ENCODE data around the gene PTPRC.

- TF ChIP-seq CTCF (conservative IDR thresholded peaks at IDR 0.05; ENCODE audit: low read length) = no peak
- TF ChIP-seq EZH2phosphoT487 (IDR thresholded peaks at IDR 0.05; ENCODE audit: borderline replicate concordance, low read depth, low read length) = no peak
Observed at GRCh38 chr1:198651650-198652400, 13.0 kb downstream of the PTPRC start.

Measured in OCI-LY7 (cell line).